Measurements from ENCODE around the gene EXOC3L1. TPM values are rescaled to one million over a fixed set of nuclear protein-coding genes. Genes with fewer than 3 reads are reported as not detected.

EXOC3L1 gene
- total and polyA plus RNA-seq, 2 donors (not counting 1 experiment from before 2014, with no cell fraction given) = 0.09 to 0.33 TPM

- TF ChIP-seq EZH2 (IDR thresholded peaks at IDR 0.05; ENCODE audit: low read length, missing control alignments) (no peak), CTCF (conservative IDR thresholded peaks at IDR 0.05 in 1 of 2, IDR thresholded peaks at IDR 0.05 in 1 of 2; ENCODE audit: low read depth in 1 of 2, low read length in 2 of 2) (no peak)
- H3K4me2 ChIP-seq (ENCODE audit: extremely low read depth, insufficient read depth, low read length) = no peak overlapping the region
- H3K27me3 ChIP-seq (ENCODE audit: control insufficient read depth, insufficient read depth, low read length) = no peaks in the 10 kb centered on the region
- peaks cover 25% of the 10 kb centered on the region for H3K4me1 ChIP-seq (ENCODE audit: control insufficient read depth, extremely low read depth, insufficient read depth, low read length)
- H4K20me1 ChIP-seq (ENCODE audit: control insufficient read depth, extremely low read depth, insufficient read depth, low read length) = no peaks in the 10 kb centered on the region
- H3K36me3 ChIP-seq (ENCODE audit: control insufficient read depth, insufficient read depth, low read length) = no peaks in the 10 kb centered on the region
- no peak for DNase-seq (ENCODE audit: low read depth in 2 of 2)
- no peak overlapping the region for H3K9ac ChIP-seq (ENCODE audit: insufficient read depth, low read length)
- H3K79me2 ChIP-seq (ENCODE audit: control insufficient read depth, insufficient read depth, low read length) = peaks cover 9% of the 10 kb centered on the region
- no peak overlapping the region for H2AFZ ChIP-seq (ENCODE audit: low read length)
- no peaks in the 10 kb centered on the region for H3K9me3 ChIP-seq (ENCODE audit: control insufficient read depth, insufficient read depth, low read depth, low read length)
- H3K4me3 ChIP-seq (replicated peaks in 1 of 4; ENCODE audit: control extremely low read depth in 1 of 4, insufficient read depth in 1 of 4, low read depth in 3 of 4, low read length in 4 of 4) = no peak overlapping the region
- H3K27ac ChIP-seq (ENCODE audit: insufficient read depth, low read length) = no peak overlapping the region
Observed at GRCh38 chr16:67186550-67186950, 3.4 kb downstream of the EXOC3L1 start.

GRCh38 chr16:67185651-67186134 lies 4.2 kb downstream of the EXOC3L1 start:
- no peak overlapping the region for H3K27ac ChIP-seq (ENCODE audit: insufficient read depth, low read length)

GRCh38 chr16:67184995-67185650 lies 4.8 kb downstream of the EXOC3L1 start:
- Histone ChIP-seq H3K4me2 (ENCODE audit: extremely low read depth, insufficient read depth, low read length) (peak overlapping the region; percentile 39), H3K79me2 (ENCODE audit: control insufficient read depth, insufficient read depth, low read length) (peaks cover 9% of the 10 kb centered on the region), H3K36me3 (ENCODE audit: control insufficient read depth, insufficient read depth, low read length) (peaks cover 3% of the 10 kb centered on the region), H3K27me3 (ENCODE audit: control insufficient read depth, insufficient read depth, low read length) (no peaks in the 10 kb centered on the region), H3K4me3 (replicated peaks in 1 of 4; ENCODE audit: control extremely low read depth in 1 of 4, insufficient read depth in 1 of 4, low read depth in 3 of 4, low read length in 4 of 4) (peak overlapping the region in 2 of 4 experiments; percentile 21 to 63), H4K20me1 (ENCODE audit: control insufficient read depth, extremely low read depth, insufficient read depth, low read length) (no peaks in the 10 kb centered on the region), H3K27ac (ENCODE audit: insufficient read depth, low read length) (no peak overlapping the region), H3K9me3 (ENCODE audit: control insufficient read depth, insufficient read depth, low read depth, low read length) (no peaks in the 10 kb centered on the region), H3K4me1 (ENCODE audit: control insufficient read depth, extremely low read depth, insufficient read depth, low read length) (peaks cover 24% of the 10 kb centered on the region), H3K9ac (ENCODE audit: insufficient read depth, low read length) (no peak overlapping the region), H2AFZ (ENCODE audit: low read length) (no peak overlapping the region)
- DNase-seq (ENCODE audit: low read depth in 2 of 2) = peak; percentile 83 to 92
- TF ChIP-seq EZH2 (IDR thresholded peaks at IDR 0.05; ENCODE audit: low read length, missing control alignments) (no peak), CTCF (conservative IDR thresholded peaks at IDR 0.05 in 1 of 2, IDR thresholded peaks at IDR 0.05 in 1 of 2; ENCODE audit: low read depth in 1 of 2, low read length in 2 of 2) (peak; percentile 64 to 87)

More at GRCh38 chr16:67185651-67186134, 4.2 kb downstream of the EXOC3L1 start:
- DNase-seq (ENCODE audit: low read depth in 2 of 2) = no peak
- peak overlapping the region in 1 of 4 experiments; percentile 34 for H3K4me3 ChIP-seq (replicated peaks in 1 of 4; ENCODE audit: control extremely low read depth in 1 of 4, insufficient read depth in 1 of 4, low read depth in 3 of 4, low read length in 4 of 4)
- H3K4me2 ChIP-seq (ENCODE audit: extremely low read depth, insufficient read depth, low read length) = peak overlapping the region; percentile 39
- H3K9ac ChIP-seq (ENCODE audit: insufficient read depth, low read length) = no peak overlapping the region
- H3K79me2 ChIP-seq (ENCODE audit: control insufficient read depth, insufficient read depth, low read length) = peaks cover 9% of the 10 kb centered on the region
- no peak for TF ChIP-seq EZH2 (IDR thresholded peaks at IDR 0.05; ENCODE audit: low read length, missing control alignments)
- no peak for TF ChIP-seq CTCF (conservative IDR thresholded peaks at IDR 0.05 in 1 of 2, IDR thresholded peaks at IDR 0.05 in 1 of 2; ENCODE audit: low read depth in 1 of 2, low read length in 2 of 2)
- H3K27me3 ChIP-seq (ENCODE audit: control insufficient read depth, insufficient read depth, low read length) = no peaks in the 10 kb centered on the region
- no peaks in the 10 kb centered on the region for H4K20me1 ChIP-seq (ENCODE audit: control insufficient read depth, extremely low read depth, insufficient read depth, low read length)
- H2AFZ ChIP-seq (ENCODE audit: low read length) = no peak overlapping the region
- H3K4me1 ChIP-seq (ENCODE audit: control insufficient read depth, extremely low read depth, insufficient read depth, low read length) = peaks cover 25% of the 10 kb centered on the region
- no peaks in the 10 kb centered on the region for H3K9me3 ChIP-seq (ENCODE audit: control insufficient read depth, insufficient read depth, low read depth, low read length)
- no peaks in the 10 kb centered on the region for H3K36me3 ChIP-seq (ENCODE audit: control insufficient read depth, insufficient read depth, low read length)

Measured in fibroblast of lung (primary cell).